Natural killer cell (primary cell): ENCODE measurements around the gene VWA7. TPM values are rescaled to one million over a fixed set of nuclear protein-coding genes. Genes with fewer than 3 reads are reported as not detected.
A peak's percentile ranks its signal among the peaks of the same experiment; 100 is the strongest.

Experiments used
- ATAC-seq, 3 donors: fragments of 150-1000 bp in 2 of 3; fragments of 200-7000 bp in 1 of 3; cut with Tn5 transposase; 1 replicate in 1 of 3; 2 replicates in 2 of 3; pipeline ENCODE4 v1.10.0; 2021; ENCODE audit warnings: mild to moderate bottlenecking in 2 of 3, moderate library complexity in 2 of 3
- DNase-seq, 2 donors: peaks; one replicate each; pipeline versions ENCODE4 v3.0.0 to v3.0.0-alpha.2; 2013 to 2021; ENCODE audit warnings: mixed read lengths in 1 of 2
- H3K27ac ChIP-seq: one replicate; pipeline ENCODE4 v1.5.1; 2013; ENCODE audit warnings: mild to moderate bottlenecking, low read length
- H3K27me3 ChIP-seq: one replicate; pipeline ENCODE4 v1.6.1; 2013; ENCODE audit warnings: low read length; ENCODE audit not compliant: control insufficient read depth, insufficient read depth
- H3K36me3 ChIP-seq: one replicate; pipeline ENCODE4 v1.6.1; 2013; ENCODE audit warnings: low read length; ENCODE audit not compliant: control insufficient read depth, insufficient read depth
- H3K4me1 ChIP-seq: one replicate; pipeline ENCODE4 v1.6.1; 2013; ENCODE audit warnings: low read length; ENCODE audit not compliant: control insufficient read depth, insufficient read depth
- H3K4me3 ChIP-seq: one replicate; pipeline ENCODE4 v1.5.1; 2013; ENCODE audit warnings: low read length
- H3K9me3 ChIP-seq: one replicate; pipeline ENCODE4 v1.6.1; 2013; ENCODE audit warnings: low read length; ENCODE audit not compliant: control insufficient read depth, insufficient read depth
- H3K27ac Mint-ChIP-seq, 2 donors: one replicate each; pipeline ENCODE4 v1.8.0; 2022; ENCODE audit warnings: mild to moderate bottlenecking in 2 of 2, mixed read lengths in 2 of 2, moderate library complexity in 1 of 2
- H3K27me3 Mint-ChIP-seq, 2 donors: one replicate each; pipeline ENCODE4 v1.8.0; 2022; ENCODE audit warnings: low read depth in 2 of 2, mixed read lengths in 2 of 2
- H3K36me3 Mint-ChIP-seq: one replicate; pipeline ENCODE4 v1.8.0; 2022; ENCODE audit warnings: mixed read lengths
- H3K4me1 Mint-ChIP-seq, 2 donors: one replicate each; pipeline ENCODE4 v1.8.0; 2022; ENCODE audit warnings: mixed read lengths in 2 of 2
- H3K4me3 Mint-ChIP-seq: one replicate; pipeline ENCODE4 v1.8.0; 2022; ENCODE audit warnings: mild to moderate bottlenecking, moderate library complexity, mixed read lengths
- H3K9me3 Mint-ChIP-seq, 2 donors: one replicate each; pipeline ENCODE4 v1.8.0; 2022; ENCODE audit warnings: mixed read lengths in 2 of 2
- CTCF ChIP-seq: fragments of 200-600 bp; IDR thresholded peaks from one replicate; pipeline ENCODE4 v1.8.0; 2022; ENCODE audit warnings: antibody characterized with exemption
- WGBS: methylation state at CpG from one replicate; pipeline ENCODE4 v1.1.7; 2013; ENCODE audit warnings: missing lambda C conversion rate; ENCODE audit not compliant: insufficient coverage; 5-methylcytosine and 5-hydroxymethylcytosine counted together
- intact Hi-C: fragments of 100-400 bp; cut with micrococcal nuclease; formaldehyde crosslinking; loops from one replicate; pipeline ENCODE4 v1.14.2; 2022
- total RNA-seq, 4 donors: library from RNA; stranded (reverse); fragments of 120-200 nt in 1 of 4; gene quantifications; one replicate each; pipeline versions ENCODE4 v1.2.3 to v1.2.4, GENCODE V29; 2013 to 2022

The VWA7 gene
- total RNA-seq, 3 donors from 2014 or later (not counting 1 experiment from before 2014, with no cell fraction given): 2.4 to 4.7 (median 3.2) TPM

GRCh38 chr6:31730631-31731086 is 46.5 kb downstream of the VWA7 start:
- Mint-ChIP-seq H3K27ac (peak overlapping the region; percentile 90 to 91), H3K36me3 (peaks cover 14% of the 10 kb centered on the region)
- no peak overlapping the region for H3K4me3 ChIP-seq

GRCh38 chr6:31729979-31730630 is 47.0 kb downstream of the VWA7 start:
- H3K9me3 ChIP-seq: no peaks in the 10 kb centered on the region
- peak overlapping the region; percentile 75 for H3K4me3 ChIP-seq
- ATAC-seq (peak; percentile 42 to 67 (median 63)), DNase-seq (peak; percentile 75 to 83)
- H3K36me3 ChIP-seq: peaks cover 49% of the 10 kb centered on the region
- Mint-ChIP-seq H3K4me1 (peaks cover 56 to 77% of the 10 kb centered on the region in 2 donors), H3K27me3 (no peaks in the 10 kb centered on the region), H3K9me3 (no peaks in the 10 kb centered on the region), H3K27ac (peak overlapping the region; percentile 90 to 91), H3K36me3 (peaks cover 16% of the 10 kb centered on the region), H3K4me3 (peak overlapping the region; percentile 97)
- no peak for TF ChIP-seq CTCF
- H3K27me3 ChIP-seq: no peaks in the 10 kb centered on the region
- intact Hi-C loops: loop anchor here (1.0 to 10.0 kb wide), 3 partner anchors 39 to 185 kb away; partner anchors contain the start of genes ATP6V1G2, DDX39B and NFKBIL1
- H3K27ac ChIP-seq: peak overlapping the region; percentile 64
- H3K4me1 ChIP-seq: peaks cover 68% of the 10 kb centered on the region
- 5% methylated on average over 43 of the region's 46 CpGs for WGBS

More at GRCh38 chr6:31730631-31731086, 46.5 kb downstream of the VWA7 start:
- intact Hi-C loops: loop anchor here (1.0 to 10.0 kb wide), 2 partner anchors 100 to 186 kb away; partner anchors contain the start of genes ATP6V1G2, DDX39B and NFKBIL1
- TF ChIP-seq CTCF: no peak
- Histone ChIP-seq H3K4me1 (peaks cover 68% of the 10 kb centered on the region), H3K27me3 (no peaks in the 10 kb centered on the region), H3K36me3 (peaks cover 49% of the 10 kb centered on the region), H3K27ac (peak overlapping the region; percentile 64), H3K9me3 (no peaks in the 10 kb centered on the region)
- Mint-ChIP-seq H3K4me1 (peaks cover 57 to 80% of the 10 kb centered on the region in 2 donors), H3K9me3 (no peaks in the 10 kb centered on the region), H3K27me3 (no peaks in the 10 kb centered on the region), H3K4me3 (peak overlapping the region; percentile 97)
- no peak for ATAC-seq
- WGBS: 90% methylated on average over 11 of the region's 11 CpGs
- DNase-seq: no peak

- peak overlapping the region; percentile 75 for H3K4me3 ChIP-seq
- no peaks in the 10 kb centered on the region for H3K27me3 ChIP-seq
- Mint-ChIP-seq H3K9me3 (no peaks in the 10 kb centered on the region), H3K4me1 (peaks cover 52 to 72% of the 10 kb centered on the region in 2 donors), H3K27ac (peak overlapping the region; percentile 90 to 91), H3K27me3 (no peaks in the 10 kb centered on the region), H3K36me3 (peaks cover 16% of the 10 kb centered on the region), H3K4me3 (peak overlapping the region; percentile 97)
- under 1% methylated on average over 28 of the region's 29 CpGs for WGBS
- peaks cover 65% of the 10 kb centered on the region for H3K4me1 ChIP-seq
- TF ChIP-seq CTCF: peak; percentile 93
- intact Hi-C loops: loop anchor here (1.0 kb wide), 1 partner anchor 40 kb away; no protein-coding TSS in a partner anchor
- no peaks in the 10 kb centered on the region for H3K9me3 ChIP-seq
- peaks cover 49% of the 10 kb centered on the region for H3K36me3 ChIP-seq
- ATAC-seq (peak; percentile 69 to 83 (median 74)), DNase-seq (peak; percentile 81 to 90)
- H3K27ac ChIP-seq: peak overlapping the region; percentile 64
Observed at GRCh38 chr6:31729515-31729978, 47.6 kb downstream of the VWA7 start.
